ENCODE data around the gene RILPL1. TPM values are rescaled to one million over a fixed set of nuclear protein-coding genes. Genes with fewer than 3 reads are reported as not detected.

RILPL1 gene
- total and polyA plus RNA-seq, 2 of the 4 experiments (the other 2 are of a cell fraction) = 11.1 to 19.8 TPM

- peak; percentile 74 for DNase-seq
- Histone ChIP-seq H3K56ac (ENCODE audit: extremely low read depth, insufficient read depth, low read length) (peak within 1 kb of the TSS; percentile 51), H4K5ac (ENCODE audit: low read depth, low read length) (peak within 1 kb of the TSS; percentile 94), H2BK5ac (ENCODE audit: low read depth, low read length, poor library complexity, severe bottlenecking) (peak within 1 kb of the TSS; percentile 99), H3K36me3 (ENCODE audit: control insufficient read depth, insufficient read depth, low read length) (peaks cover 1% of the 10 kb centered on the region; the same call in 1 of the 2 replicates), H3K9ac (ENCODE audit: low read depth, low read length) (peak within 1 kb of the TSS; percentile 98), H4K20me1 (ENCODE audit: insufficient read depth, low read length) (no peaks in the 10 kb centered on the region), H3K27ac (ENCODE audit: insufficient read depth, low read length) (peak within 1 kb of the TSS; percentile 100), H4K91ac (ENCODE audit: insufficient read depth, low read depth, low read length) (peak within 1 kb of the TSS; percentile 97), H2AK9ac (replicated peaks; ENCODE audit: low read depth, low read length, poor library complexity) (peak within 1 kb of the TSS; percentile 99), H3K4me3 (ENCODE audit: insufficient read depth, low read depth, low read length) (peak within 1 kb of the TSS; percentile 93), H3K14ac (replicated peaks; ENCODE audit: low read depth, low read length) (peak within 1 kb of the TSS; percentile 100), H4K8ac (ENCODE audit: low read depth in 2 of 2, low read length in 2 of 2) (peak within 1 kb of the TSS; percentile 90 to 96), H2BK120ac (ENCODE audit: low read depth, low read length) (peak within 1 kb of the TSS; percentile 92), H3K18ac (ENCODE audit: low read depth, low read length) (peak within 1 kb of the TSS; percentile 97), H3K9me3 (ENCODE audit: control insufficient read depth, insufficient read depth, low read length) (no peaks in the 10 kb centered on the region), H2AK5ac (ENCODE audit: low read depth, low read length) (peak within 1 kb of the TSS; percentile 78), H3K4ac (ENCODE audit: low read depth, low read length) (peak within 1 kb of the TSS; percentile 99), H3K79me1 (ENCODE audit: low read depth in 1 of 2, low read length in 2 of 2) (peaks cover 18 to 37% of the 10 kb centered on the region in 2 experiments; a peak in 3 of 4 replicates), H3K23ac (ENCODE audit: low read depth, low read length) (peak within 1 kb of the TSS; percentile 92), H3K27me3 (ENCODE audit: control insufficient read depth, insufficient read depth, low read length) (no peaks in the 10 kb centered on the region), H2AFZ (replicated peaks; ENCODE audit: low read length, poor library complexity) (peak within 1 kb of the TSS; percentile 100), H3K4me2 (ENCODE audit: low read depth, low read length) (peak within 1 kb of the TSS; percentile 77), H2BK15ac (ENCODE audit: low read depth, low read length) (peak within 1 kb of the TSS; percentile 90; the same call in 2 of the 3 replicates), H3K4me1 (ENCODE audit: control insufficient read depth, insufficient read depth, low read length) (no peaks in the 10 kb centered on the region; the same call in 1 of the 2 replicates), H2BK20ac (ENCODE audit: low read depth, low read length) (peak within 1 kb of the TSS; percentile 61; the same call in 1 of the 2 replicates), H3K9me1 (ENCODE audit: insufficient read depth, low read length) (0 out of 2 replicates have a peak, but pooled peaks cover 2% of the 10 kb centered on the region)
- 0% methylated on average over 23 of the region's 48 CpGs; no CpG with 5 or more reads in 1 of the 2 experiments for WGBS, 2 experiments (ENCODE audit: extremely low coverage in 2 of 2, insufficient read length in 1 of 2)
- ChIA-PET CTCF (interaction anchor here (0.6 kb wide), 2 partner anchors 8 to 34 kb away, joined by 3 read pairs; no protein-coding TSS in a partner anchor), POLR2A (ENCODE audit: unreplicated experiment) (no interaction called here)
- TF ChIP-seq CHD1 (IDR thresholded peaks at IDR 0.05; ENCODE audit: low read depth, low read length) (no peak), USF2 (IDR thresholded peaks at IDR 0.05; ENCODE audit: low read depth, low read length) (no peak; the same call in 1 of the 2 replicates), SMC3 (IDR thresholded peaks at IDR 0.05; ENCODE audit: low read depth, low read length) (no peak), CEBPB (IDR thresholded peaks at IDR 0.05; ENCODE audit: low read depth, low read length) (no peak), MAZ (IDR thresholded peaks at IDR 0.05; ENCODE audit: borderline replicate concordance, low read depth, low read length) (peak; percentile 60; the same call in 1 of the 2 replicates), POLR2A (IDR thresholded peaks at IDR 0.05; ENCODE audit: low read depth, low read length) (peak; percentile 29), BHLHE40 (IDR thresholded peaks at IDR 0.05; ENCODE audit: low read depth, low read length) (no peak), RFX5 (IDR thresholded peaks at IDR 0.05; ENCODE audit: low read depth, low read length) (no peak), CTCF (conservative IDR thresholded peaks at IDR 0.05; ENCODE audit: low read depth, low read length) (no peak), FOS (IDR thresholded peaks at IDR 0.05; ENCODE audit: low read depth, low read length) (no peak), NFE2L2 (IDR thresholded peaks at IDR 0.05; ENCODE audit: low read depth, low read length) (no peak)
- intact Hi-C loops (cut with micrococcal nuclease) = loop anchor here (1.0 kb wide), 1 partner anchor 124 kb away; no protein-coding TSS in a partner anchor
- ATAC-seq (ENCODE audit: low read depth) = peak; percentile 84
- dilution Hi-C loops (cut with HindIII; ENCODE audit: low sequenced_read_pairs, unreplicated experiment) = no loop called here
- no TSS peak for BruUV-seq (replicated peaks)
- in situ Hi-C loops (cut with MboI; ENCODE audit: low sequenced_read_pairs) = no loop called here
These were observed 75.3 kb downstream of the RILPL1 start, which contains the start of gene SNRNP35 for GRCh38 chr12:123457980-123458779. Gene SNRNP35, plus strand, starts transcription at chr12:123458139. Its CDS starts 7,402 bp downstream, at chr12:123465541.
